HG03439 (cell line): Measurements from ENCODE around the gene NCKAP1.
"Not testable (repeated sequence)": the region's sequence is repeated elsewhere in the genome, so short reads cannot be mapped to it uniquely, and the experiment has no call there.

Experiments
- ATAC-seq: cut with Tn5 transposase; IDR thresholded peaks from one replicate; pipeline ENCODE4 v1.9.1; 2021; ENCODE audit warnings: mild to moderate bottlenecking, moderate library complexity; ENCODE audit not compliant: unreplicated experiment

NCKAP1 gene

GRCh38 chr2:183037074-183037552, 1.1 kb downstream of the NCKAP1 start:
- no peak for ATAC-seq

GRCh38 chr2:183035954-183036669, 2.1 kb downstream of the NCKAP1 start:
- peak; percentile 46 for ATAC-seq

GRCh38 chr2:183035298-183035953, 2.8 kb downstream of the NCKAP1 start:
- no peak for ATAC-seq

- no peak for ATAC-seq
Observed at GRCh38 chr2:183034806-183035205, 3.5 kb downstream of the NCKAP1 start.

- no peak for ATAC-seq
Observed at GRCh38 chr2:183033951-183034350, 4.3 kb downstream of the NCKAP1 start.

GRCh38 chr2:183031911-183032794, 6.1 kb downstream of the NCKAP1 start:
- no peak for ATAC-seq

GRCh38 chr2:183029219-183029618, 9.0 kb downstream of the NCKAP1 start:
- ATAC-seq: no peak

GRCh38 chr2:183028108-183028507, 10.1 kb downstream of the NCKAP1 start:
- no peak for ATAC-seq

GRCh38 chr2:183027443-183027842, 10.8 kb downstream of the NCKAP1 start:
- no peak for ATAC-seq

- no peak for ATAC-seq
Observed at GRCh38 chr2:183026424-183026823, 11.8 kb downstream of the NCKAP1 start.

GRCh38 chr2:183025993-183026392, 12.3 kb downstream of the NCKAP1 start:
- no peak for ATAC-seq

- ATAC-seq: no peak
Observed at GRCh38 chr2:183024339-183025095, 13.7 kb downstream of the NCKAP1 start.

- no peak for ATAC-seq
Observed at GRCh38 chr2:183022711-183023110, 15.5 kb downstream of the NCKAP1 start.

- ATAC-seq: no peak
Observed at GRCh38 chr2:183021613-183022012, 16.6 kb downstream of the NCKAP1 start.

GRCh38 chr2:183019718-183020442, 18.4 kb downstream of the NCKAP1 start:
- ATAC-seq: no peak

GRCh38 chr2:183017845-183018244, 20.4 kb downstream of the NCKAP1 start:
- not testable (repeated sequence) for ATAC-seq

GRCh38 chr2:183014005-183014404, 24.3 kb downstream of the NCKAP1 start:
- no peak for ATAC-seq

- no peak for ATAC-seq
Observed at GRCh38 chr2:183011743-183012142, 26.5 kb downstream of the NCKAP1 start.

GRCh38 chr2:183010112-183010511, 28.1 kb downstream of the NCKAP1 start:
- no peak for ATAC-seq
